HG02870 (cell line): ENCODE measurements around the gene PIEZO1.

Source experiments
- ATAC-seq: cut with Tn5 transposase; IDR thresholded peaks from one replicate; pipeline ENCODE4 v1.9.1; 2021; ENCODE audit warnings: mild to moderate bottlenecking, moderate library complexity; ENCODE audit not compliant: unreplicated experiment

Gene PIEZO1

GRCh38 chr16:88706965-88707826, 77.8 kb downstream of the PIEZO1 start:
- no peak for ATAC-seq

DNA sequence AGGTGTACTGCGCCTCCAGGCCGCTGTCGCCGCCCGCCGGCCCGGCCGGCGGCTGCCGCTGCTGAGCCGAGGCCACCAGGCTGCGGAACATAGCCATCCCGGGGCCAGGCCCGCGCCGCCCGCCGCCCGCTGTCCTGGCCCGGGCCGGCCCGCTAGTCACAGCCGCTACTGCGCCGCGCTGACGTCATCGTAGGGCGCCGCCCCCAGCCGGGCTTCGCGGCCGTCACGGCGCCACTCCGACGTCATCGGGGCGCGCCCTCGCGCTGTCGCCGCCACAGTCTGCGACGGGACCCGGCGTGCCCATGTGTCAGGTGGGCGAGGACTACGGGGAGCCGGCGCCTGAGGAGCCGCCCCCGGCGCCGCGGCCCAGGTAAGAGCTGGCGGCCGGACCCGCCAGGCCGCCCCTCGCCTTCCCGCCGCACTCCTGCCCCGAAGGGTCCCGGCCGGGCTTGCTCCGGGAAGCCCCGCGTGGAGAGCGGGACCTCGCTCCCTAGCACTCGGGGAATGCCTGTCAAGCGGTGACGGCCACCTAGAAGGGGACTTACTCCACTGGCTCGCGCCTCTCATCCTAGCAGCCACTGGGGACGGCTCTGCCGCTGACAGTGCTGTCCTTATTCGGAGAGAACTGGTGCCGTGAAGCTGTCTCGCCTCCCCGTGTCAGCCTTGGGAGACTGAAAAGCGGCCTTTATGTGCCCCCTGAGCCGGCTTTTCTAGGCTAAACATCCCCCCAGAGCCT, 78.6 kb downstream of the PIEZO1 start, which contains the start of the genes CTU2 and RNF166:
Gene CTU2, plus strand, starts transcription at position 275 of the 736 bp plus-strand sequence. Its CDS starts 28 bp downstream, at position 303.
Gene RNF166, minus strand, starts transcription at position 180 of the 736 bp plus-strand sequence. Its CDS starts 83 bp downstream, at position 97.
- peak; percentile 71 for ATAC-seq

GRCh38 chr16:88705801-88706228, 79.2 kb downstream of the PIEZO1 start:
- no peak for ATAC-seq

DNA sequence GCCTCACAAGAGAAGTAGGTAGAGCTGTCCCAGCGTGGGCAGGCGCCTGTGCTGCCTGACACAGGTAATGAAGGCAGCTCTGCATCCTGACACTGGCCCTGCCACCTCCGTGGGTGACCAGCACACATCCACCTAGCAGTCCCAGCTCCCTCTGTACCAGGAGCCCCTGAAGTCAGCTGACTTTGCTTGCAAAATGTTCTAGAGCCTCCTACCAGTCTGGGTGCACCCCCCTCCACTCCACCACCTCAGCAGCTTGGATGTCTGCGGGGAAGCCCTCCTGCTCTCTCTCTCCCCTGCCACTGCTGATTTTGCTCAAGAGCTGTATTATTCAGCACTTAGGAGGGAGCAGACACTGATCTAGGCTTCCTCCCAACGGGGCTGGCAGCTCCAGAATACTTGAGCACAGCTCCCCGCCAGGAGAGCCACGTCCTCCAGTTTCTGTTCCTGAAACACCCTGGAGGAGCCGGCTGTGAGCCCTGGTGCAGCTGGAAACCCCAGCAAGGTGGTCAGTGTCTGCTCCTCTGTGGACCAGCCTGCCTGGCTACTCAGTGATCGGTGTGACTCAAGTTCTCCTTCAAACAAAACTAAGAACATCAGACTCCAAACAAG, 79.8 kb downstream of the PIEZO1 start:
- ATAC-seq: no peak

- ATAC-seq: no peak
Measured at GRCh38 chr16:88703486-88704309, 81.3 kb downstream of the PIEZO1 start.

GRCh38 chr16:88702371-88703210, 82.4 kb downstream of the PIEZO1 start:
- no peak for ATAC-seq

DNA sequence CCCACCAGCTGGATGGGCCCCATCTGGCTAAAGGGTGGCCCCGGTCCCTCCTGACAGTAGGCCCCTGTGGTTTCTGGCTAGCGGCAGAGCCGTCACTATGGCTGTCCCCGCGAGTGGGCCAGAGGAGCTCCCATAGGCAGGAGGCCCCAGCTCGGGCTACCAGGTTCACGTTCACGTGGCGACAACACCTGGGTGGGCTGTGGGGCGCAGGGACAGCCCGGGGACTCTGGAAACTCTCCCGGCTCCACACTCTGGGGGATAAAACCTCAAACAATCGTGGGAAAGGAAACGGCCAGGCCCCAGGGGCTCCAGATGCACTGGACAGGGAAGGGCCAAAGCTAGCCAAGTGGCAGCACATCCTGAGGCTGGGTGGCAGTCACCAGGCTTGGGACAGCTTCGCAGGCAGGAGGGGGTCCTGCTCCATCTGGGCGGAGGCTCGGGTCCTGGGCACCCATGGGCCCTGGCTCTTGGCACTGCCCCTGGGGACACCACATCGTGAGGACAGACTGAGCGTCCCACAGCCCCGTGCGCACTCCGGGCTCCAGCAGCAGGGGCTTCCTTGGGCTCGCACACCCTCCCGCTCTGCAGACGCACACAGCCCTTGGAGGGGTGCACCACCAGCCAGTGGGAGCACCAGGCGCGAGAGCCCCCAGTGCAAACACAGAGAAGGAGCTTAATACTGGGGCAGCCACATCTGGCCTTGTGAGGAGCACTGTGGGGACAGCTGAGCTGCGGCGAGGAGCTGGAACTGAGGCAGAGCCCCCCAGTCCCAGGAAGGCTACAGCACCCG, 83.2 kb downstream of the PIEZO1 start:
- no peak for ATAC-seq

GRCh38 chr16:88700636-88701482, 84.2 kb downstream of the PIEZO1 start:
- peak; percentile 69 for ATAC-seq

GRCh38 chr16:88700322-88700635, 84.7 kb downstream of the PIEZO1 start:
- ATAC-seq: no peak

- no peak for ATAC-seq
Measured at GRCh38 chr16:88699180-88699579, 85.8 kb downstream of the PIEZO1 start.

DNA sequence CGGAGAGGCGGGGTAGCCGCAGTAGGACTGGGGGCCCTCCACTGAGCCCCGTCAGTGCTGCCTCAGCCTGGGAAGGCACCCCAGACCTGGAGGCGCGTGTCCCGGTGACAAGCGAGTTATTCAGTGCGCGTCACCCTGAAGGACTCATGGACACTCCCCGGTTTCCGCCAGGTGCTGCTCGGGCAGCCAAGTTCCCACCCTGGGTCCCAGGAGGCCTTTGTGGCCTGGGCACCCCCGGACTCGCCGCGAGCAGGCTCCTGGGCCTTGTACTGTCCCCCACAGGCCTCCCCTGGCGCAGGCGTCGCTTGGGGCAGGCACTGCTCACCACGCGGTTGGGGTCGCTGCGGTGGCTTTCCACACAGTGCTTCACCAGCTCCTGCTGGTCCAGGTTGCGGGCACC, 86.4 kb downstream of the PIEZO1 start:
- ATAC-seq: no peak

DNA sequence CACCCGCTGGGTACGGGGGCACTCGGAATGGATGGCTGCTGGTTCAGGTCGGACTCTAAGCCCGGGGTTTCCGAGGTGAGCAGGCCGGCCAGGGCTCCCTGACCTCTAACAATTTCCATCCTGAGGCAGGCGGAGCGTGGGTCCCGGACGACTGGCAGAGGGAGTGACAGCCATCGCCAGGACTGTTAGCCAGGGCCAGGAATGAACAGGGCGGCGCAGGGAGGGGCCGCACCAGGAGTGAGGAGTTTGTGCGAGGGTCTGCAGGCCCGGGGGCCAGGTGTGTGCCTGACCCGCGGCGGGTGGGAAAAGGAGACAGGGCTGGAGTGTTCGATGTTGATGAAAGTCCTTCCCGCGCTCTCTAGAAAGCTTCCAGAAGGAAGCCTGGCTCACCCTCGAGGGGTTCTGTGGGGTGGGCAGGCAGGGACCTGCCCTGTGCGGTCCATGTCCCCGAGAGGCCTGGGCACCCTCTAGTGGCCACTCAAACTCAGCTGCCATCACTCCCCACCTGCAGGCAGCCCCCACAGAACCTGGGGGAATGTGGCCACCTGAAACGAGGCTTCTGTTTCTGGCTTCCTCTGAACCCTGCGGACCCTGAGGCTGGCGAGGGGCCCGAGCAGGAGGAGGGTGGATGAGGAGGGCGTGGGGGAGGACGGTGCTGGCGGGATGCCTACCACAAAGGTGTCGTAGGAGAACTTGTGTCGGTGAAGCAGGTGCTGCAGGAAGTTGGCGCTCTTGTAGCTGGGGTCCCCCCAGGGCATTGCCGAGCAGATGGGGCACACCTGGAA, 87.0 kb downstream of the PIEZO1 start:
- ATAC-seq: no peak

DNA sequence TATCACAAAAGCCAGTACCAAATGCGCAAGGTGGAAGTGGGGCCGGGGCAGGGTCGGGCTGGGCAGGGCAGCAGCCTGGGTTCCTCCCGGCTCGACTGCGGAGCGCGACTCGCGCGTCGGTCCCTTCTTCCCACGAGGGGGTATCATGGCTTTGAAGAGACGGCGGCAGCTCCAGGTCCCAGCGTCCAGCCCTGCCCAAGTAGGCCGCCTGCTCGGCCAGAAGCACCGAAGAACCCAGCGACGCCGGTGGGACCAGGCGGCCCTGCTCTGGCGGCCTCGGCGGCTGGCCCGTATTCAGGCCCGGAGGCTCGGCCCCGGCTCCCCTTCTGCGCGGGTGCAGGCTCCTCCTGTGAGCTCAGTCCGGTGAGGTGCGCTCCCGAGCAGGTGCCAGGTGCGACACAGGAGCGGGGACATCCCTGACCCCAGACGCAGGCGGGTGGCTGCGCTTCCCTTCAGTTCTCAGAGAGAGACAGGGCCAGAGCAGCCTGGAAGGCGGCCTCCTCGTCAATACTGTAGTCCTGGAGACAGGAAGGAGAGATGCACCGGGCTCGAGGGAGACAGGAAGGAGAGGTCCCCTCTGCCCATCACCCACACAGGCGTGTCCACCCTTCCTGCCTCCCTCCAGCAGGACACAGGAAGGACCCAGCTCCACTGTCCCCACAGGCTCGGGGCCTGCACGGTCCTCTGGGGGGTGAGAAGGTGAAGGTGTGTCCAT, 87.7 kb downstream of the PIEZO1 start:
- ATAC-seq: no peak

GRCh38 chr16:88696441-88696840, 88.6 kb downstream of the PIEZO1 start:
- no peak for ATAC-seq

- no peak for ATAC-seq
Measured at GRCh38 chr16:88695753-88696152, 89.3 kb downstream of the PIEZO1 start.

GRCh38 chr16:88695218-88695617, 89.8 kb downstream of the PIEZO1 start:
- no peak for ATAC-seq
